ENCODE data around the gene CCDC7.
"Not testable (repeated sequence)": the region's sequence is repeated elsewhere in the genome, so short reads cannot be mapped to it uniquely, and the experiment has no call there.

The CCDC7 gene

GRCh38 chr10:32489901-32490300, 44.0 kb downstream of the CCDC7 start:
- TF ChIP-seq ZFX (IDR thresholded peaks at IDR 0.05) = no peak
- TF ChIP-seq CTCF (conservative IDR thresholded peaks at IDR 0.05) = no peak
- H3K27ac ChIP-seq = no peak overlapping the region

DNA sequence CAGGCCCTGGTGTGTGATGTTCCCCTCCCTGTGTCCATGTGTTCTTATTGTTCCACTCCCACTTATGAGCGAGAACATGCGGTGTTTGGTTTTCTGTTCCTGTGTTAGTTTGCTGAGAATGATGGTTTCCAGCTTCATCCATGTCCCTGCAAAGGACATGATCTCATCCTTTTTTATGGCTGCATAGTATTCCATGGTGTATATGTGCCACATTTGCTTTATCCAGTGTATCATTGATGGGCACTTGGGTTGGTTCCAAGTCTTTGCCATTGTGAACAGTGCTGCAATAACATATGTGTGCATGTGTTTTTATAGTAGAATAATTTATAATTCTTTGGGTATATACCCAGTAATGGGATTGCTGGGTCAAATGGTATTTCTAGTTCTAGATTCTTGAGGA, 48.6 kb downstream of the CCDC7 start:
- H3K27ac ChIP-seq = not testable (repeated sequence)

DNA sequence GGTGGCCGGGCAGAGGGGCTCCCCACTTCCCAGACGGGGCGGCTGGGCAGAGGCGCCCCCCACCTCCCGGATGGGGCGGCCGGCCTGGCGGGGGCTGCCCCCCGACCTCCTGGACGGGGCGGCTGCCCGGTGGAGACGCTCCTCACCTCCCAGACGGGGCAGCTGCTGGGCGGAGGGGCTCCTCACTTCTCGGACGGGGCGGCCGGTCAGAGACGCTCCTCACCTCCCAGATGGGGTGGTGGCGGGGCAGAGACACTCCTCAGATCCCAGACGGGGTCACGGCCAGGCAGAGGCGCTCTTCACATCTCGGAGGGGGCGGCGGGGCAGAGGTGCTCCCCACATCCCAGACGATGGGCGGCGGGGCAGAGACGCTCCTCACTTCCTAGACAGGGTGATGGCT, 54.2 kb downstream of the CCDC7 start:
- H3K27ac ChIP-seq = not testable (repeated sequence)

- TF ChIP-seq CTCF (conservative IDR thresholded peaks at IDR 0.05) (no peak), ZFX (IDR thresholded peaks at IDR 0.05) (no peak)
- no peak overlapping the region for H3K27ac ChIP-seq
Observed at GRCh38 chr10:32501906-32502305, 56.0 kb downstream of the CCDC7 start.

- H3K27ac ChIP-seq = not testable (repeated sequence)
Observed at GRCh38 chr10:32505762-32506420, 60.0 kb downstream of the CCDC7 start.

- no peak overlapping the region for H3K27ac ChIP-seq
- TF ChIP-seq CTCF (conservative IDR thresholded peaks at IDR 0.05) (no peak), ZFX (IDR thresholded peaks at IDR 0.05) (no peak)
Observed at GRCh38 chr10:32511599-32511998, 65.7 kb downstream of the CCDC7 start.

DNA sequence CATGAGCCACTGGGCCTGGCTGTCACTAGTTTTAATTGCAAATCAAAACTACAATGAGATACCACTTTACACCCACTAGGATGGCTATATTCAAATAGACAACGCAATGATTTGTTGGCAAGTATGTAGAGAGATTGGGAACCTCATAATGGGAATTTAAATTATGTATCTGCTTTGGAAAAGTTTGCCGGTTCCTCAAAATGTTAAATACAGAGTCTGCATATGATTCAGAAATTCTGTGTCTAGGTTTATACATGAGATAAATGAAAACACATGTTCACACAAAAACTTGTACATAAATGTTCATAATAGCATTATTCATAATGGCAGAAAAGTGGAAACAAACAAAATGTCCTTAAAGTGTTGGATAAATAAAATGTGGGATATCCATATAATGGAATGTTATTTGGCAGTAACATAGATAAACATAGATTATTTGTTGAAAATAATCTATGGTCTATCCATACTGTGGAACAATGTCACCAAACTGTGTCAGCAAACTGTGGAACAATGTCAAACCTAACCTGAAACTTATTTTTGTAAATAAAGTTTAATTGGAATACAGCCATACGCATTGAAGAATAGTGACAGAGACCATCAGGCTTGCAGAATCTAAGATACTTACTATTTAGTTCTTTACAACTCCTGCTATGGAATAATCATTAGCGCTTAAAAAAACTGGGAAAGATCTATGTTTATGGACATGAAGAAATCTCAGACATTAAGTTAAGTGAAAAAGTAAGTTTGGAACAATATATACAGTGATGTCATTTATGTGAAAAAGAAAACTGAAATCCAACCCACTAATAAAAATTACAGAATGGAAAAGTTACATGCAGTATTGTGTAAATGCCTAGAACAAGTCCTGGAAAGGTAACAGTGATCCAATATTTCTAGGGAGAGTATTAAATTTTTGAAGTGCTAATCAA, 70.9 kb downstream of the CCDC7 start:
- H3K27ac ChIP-seq = no peak overlapping the region
- TF ChIP-seq CTCF (conservative IDR thresholded peaks at IDR 0.05) (no peak), ZFX (IDR thresholded peaks at IDR 0.05) (no peak)

- TF ChIP-seq ZFX (IDR thresholded peaks at IDR 0.05) = no peak
- TF ChIP-seq CTCF (conservative IDR thresholded peaks at IDR 0.05) = no peak
Observed at GRCh38 chr10:32530231-32530630, 84.3 kb downstream of the CCDC7 start.

DNA sequence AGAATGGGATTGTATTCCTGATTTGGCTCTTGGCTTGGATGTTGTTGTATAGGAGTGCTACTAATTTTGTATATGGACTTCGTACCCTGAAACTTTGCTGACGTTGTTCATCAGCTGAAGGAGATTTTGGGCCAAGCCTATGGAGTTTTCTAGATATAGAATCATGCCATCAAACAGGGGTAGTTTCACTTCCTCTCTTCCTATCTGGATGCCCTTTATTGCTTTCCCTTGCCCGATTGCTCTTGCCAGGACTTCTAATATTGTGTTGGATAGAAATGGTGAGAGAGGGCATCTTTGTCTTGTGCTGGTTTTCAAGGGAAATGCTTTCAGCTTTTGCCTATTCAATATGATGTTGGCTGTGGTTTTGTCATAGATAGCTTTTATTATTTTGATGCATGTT, 92.3 kb downstream of the CCDC7 start:
- no peak overlapping the region for H3K27ac ChIP-seq
- no peak for TF ChIP-seq ZFX (IDR thresholded peaks at IDR 0.05)
- no peak for TF ChIP-seq CTCF (conservative IDR thresholded peaks at IDR 0.05)

More at GRCh38 chr10:32530231-32530630, 84.3 kb downstream of the CCDC7 start:
- no peak overlapping the region for H3K27ac ChIP-seq

Measured in C4-2B (cell line).